DMS53 treated with DMSO at 0.1 percent for 48 hours (cell line): Measurements from ENCODE around the gene RNF113B.
A peak's percentile ranks its signal among the peaks of the same experiment; 100 is the strongest.

Experiments used
- DNase-seq: peaks from one replicate; lab custom pipeline; 2025; ENCODE audit not compliant: unreplicated experiment; lab: John Stamatoyannopoulos, UW

Gene RNF113B

GRCh38 chr13:98142380-98143156 is 34.5 kb downstream of the RNF113B start, which contains the start of gene FARP1:
Gene FARP1, plus strand, starts transcription at chr13:98143094. Its CDS starts 70,149 bp downstream, at chr13:98213243.
- peak; percentile 37 for DNase-seq

- no peak for DNase-seq
These were observed 35.3 kb downstream of the RNF113B start for GRCh38 chr13:98141509-98142379.

GRCh38 chr13:98141091-98141490 is 36.0 kb downstream of the RNF113B start:
- no peak for DNase-seq

GRCh38 chr13:98134901-98135300 is 42.2 kb downstream of the RNF113B start:
- no peak for DNase-seq

- no peak for DNase-seq
These were observed 43.1 kb downstream of the RNF113B start for GRCh38 chr13:98133946-98134345.

GRCh38 chr13:98129059-98129746 is 47.9 kb downstream of the RNF113B start:
- no peak for DNase-seq
